SIG-M5 treated with dmso at 0.1 percent for 504 hours (cell line): Measurements from ENCODE around the gene HYDIN.

Experiments used
- DNase-seq: peaks from one replicate; lab custom pipeline; 2025; ENCODE audit not compliant: unreplicated experiment; lab: John Stamatoyannopoulos, UW

HYDIN gene

GRCh38 chr16:71230122-71230845, at the start of gene HYDIN:
Gene HYDIN, minus strand, starts transcription at chr16:71230722. Its CDS starts 43,827 bp downstream, at chr16:71186895.
- no peak for DNase-seq

- DNase-seq: no peak
Measured at GRCh38 chr16:71276589-71277334, 46.2 kb upstream of the HYDIN start.

- DNase-seq: no peak
Measured at GRCh38 chr16:71273384-71273783, 42.9 kb upstream of the HYDIN start.

- no peak for DNase-seq
Measured at GRCh38 chr16:71264299-71264698, 33.8 kb upstream of the HYDIN start.

- DNase-seq: no peak
Measured at GRCh38 chr16:71263582-71263981, 33.1 kb upstream of the HYDIN start.

- no peak for DNase-seq
Measured at GRCh38 chr16:71262391-71262790, 31.9 kb upstream of the HYDIN start.

- no peak for DNase-seq
Measured at GRCh38 chr16:71260995-71261394, 30.5 kb upstream of the HYDIN start.

- no peak for DNase-seq
Measured at GRCh38 chr16:71259086-71259485, 28.6 kb upstream of the HYDIN start.

- no peak for DNase-seq
Measured at GRCh38 chr16:71258372-71258771, 27.9 kb upstream of the HYDIN start.

GRCh38 chr16:71257768-71258167, 27.2 kb upstream of the HYDIN start:
- no peak for DNase-seq

- DNase-seq: no peak
Measured at GRCh38 chr16:71255721-71256120, 25.2 kb upstream of the HYDIN start.

GRCh38 chr16:71254832-71255525, 24.5 kb upstream of the HYDIN start:
- no peak for DNase-seq

GRCh38 chr16:71250461-71251235, 20.1 kb upstream of the HYDIN start:
- no peak for DNase-seq

GRCh38 chr16:71249399-71249798, 18.9 kb upstream of the HYDIN start:
- peak; percentile 12 for DNase-seq

GRCh38 chr16:71247478-71247877, 17.0 kb upstream of the HYDIN start:
- no peak for DNase-seq

- DNase-seq: no peak
Measured at GRCh38 chr16:71246309-71246708, 15.8 kb upstream of the HYDIN start.

- no peak for DNase-seq
Measured at GRCh38 chr16:71244521-71244920, 14.0 kb upstream of the HYDIN start.

- no peak for DNase-seq
Measured at GRCh38 chr16:71242601-71243000, 12.1 kb upstream of the HYDIN start.

- DNase-seq: no peak
Measured at GRCh38 chr16:71242036-71242435, 11.5 kb upstream of the HYDIN start.

- no peak for DNase-seq
Measured at GRCh38 chr16:71229344-71229743, 1.2 kb downstream of the HYDIN start.
